Endothelial cell of umbilical vein (primary cell): ENCODE measurements around the gene ACKR3.

ENCODE experiments used
- EZH2 ChIP-seq: IDR thresholded peaks from 2 replicates; pipeline ENCODE4 v1.6.1; 2012; ENCODE audit warnings: borderline replicate concordance, low read depth, mild to moderate bottlenecking, moderate library complexity, low read length, inconsistent platforms; ENCODE audit not compliant: severe bottlenecking
- FOS ChIP-seq: IDR thresholded peaks from 2 replicates; pipeline ENCODE4 v1.6.1; 2011; ENCODE audit warnings: mild to moderate bottlenecking, low read length, moderate library complexity, borderline replicate concordance; ENCODE audit not compliant: insufficient read depth
- POLR2A ChIP-seq: IDR thresholded peaks from 2 replicates; pipeline ENCODE4 v1.6.1; 2012; ENCODE audit warnings: low read depth, mild to moderate bottlenecking, control low read depth, low read length
- POLR2AphosphoS5 ChIP-seq: IDR thresholded peaks from 2 replicates; pipeline ENCODE4 v1.6.1; 2012; ENCODE audit warnings: low read depth, mild to moderate bottlenecking, control low read depth, low read length, moderate library complexity; ENCODE audit not compliant: insufficient read depth
- TF ChIP-seq, protein P1 (sequence below), 2 donors: IDR thresholded peaks; 1 replicate in 1 of 2; 2 replicates in 1 of 2; pipeline ENCODE4 v1.5.1; 2011; ENCODE audit warnings: low read length in 2 of 2, mild to moderate bottlenecking in 2 of 2, moderate library complexity in 2 of 2, control low read depth in 1 of 2, inconsistent platforms in 1 of 2, low read depth in 1 of 2; ENCODE audit not compliant: insufficient read depth in 1 of 2; ENCODE audit errors: extremely low read depth in 1 of 2

GRCh38 chr2:236621786-236622185 lies 52.2 kb downstream of the ACKR3 start:
- TF ChIP-seq, protein P1, sequence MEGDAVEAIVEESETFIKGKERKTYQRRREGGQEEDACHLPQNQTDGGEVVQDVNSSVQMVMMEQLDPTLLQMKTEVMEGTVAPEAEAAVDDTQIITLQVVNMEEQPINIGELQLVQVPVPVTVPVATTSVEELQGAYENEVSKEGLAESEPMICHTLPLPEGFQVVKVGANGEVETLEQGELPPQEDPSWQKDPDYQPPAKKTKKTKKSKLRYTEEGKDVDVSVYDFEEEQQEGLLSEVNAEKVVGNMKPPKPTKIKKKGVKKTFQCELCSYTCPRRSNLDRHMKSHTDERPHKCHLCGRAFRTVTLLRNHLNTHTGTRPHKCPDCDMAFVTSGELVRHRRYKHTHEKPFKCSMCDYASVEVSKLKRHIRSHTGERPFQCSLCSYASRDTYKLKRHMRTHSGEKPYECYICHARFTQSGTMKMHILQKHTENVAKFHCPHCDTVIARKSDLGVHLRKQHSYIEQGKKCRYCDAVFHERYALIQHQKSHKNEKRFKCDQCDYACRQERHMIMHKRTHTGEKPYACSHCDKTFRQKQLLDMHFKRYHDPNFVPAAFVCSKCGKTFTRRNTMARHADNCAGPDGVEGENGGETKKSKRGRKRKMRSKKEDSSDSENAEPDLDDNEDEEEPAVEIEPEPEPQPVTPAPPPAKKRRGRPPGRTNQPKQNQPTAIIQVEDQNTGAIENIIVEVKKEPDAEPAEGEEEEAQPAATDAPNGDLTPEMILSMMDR (IDR thresholded peaks at IDR 0.05; ENCODE audit: extremely low read depth in 1 of 2, insufficient read depth in 1 of 2, low read depth in 1 of 2, low read length in 2 of 2) = no peak
- TF ChIP-seq POLR2A (no peak), FOS (no peak), POLR2AphosphoS5 (no peak), EZH2 (no peak)
